ENCODE measurements around the gene KCNE2. TPM values are rescaled to one million over a fixed set of nuclear protein-coding genes. Genes with fewer than 3 reads are reported as not detected.

KCNE2 gene
- total and polyA plus RNA-seq, 4 donors, result 0.57 TPM; not detected in 3

DNA sequence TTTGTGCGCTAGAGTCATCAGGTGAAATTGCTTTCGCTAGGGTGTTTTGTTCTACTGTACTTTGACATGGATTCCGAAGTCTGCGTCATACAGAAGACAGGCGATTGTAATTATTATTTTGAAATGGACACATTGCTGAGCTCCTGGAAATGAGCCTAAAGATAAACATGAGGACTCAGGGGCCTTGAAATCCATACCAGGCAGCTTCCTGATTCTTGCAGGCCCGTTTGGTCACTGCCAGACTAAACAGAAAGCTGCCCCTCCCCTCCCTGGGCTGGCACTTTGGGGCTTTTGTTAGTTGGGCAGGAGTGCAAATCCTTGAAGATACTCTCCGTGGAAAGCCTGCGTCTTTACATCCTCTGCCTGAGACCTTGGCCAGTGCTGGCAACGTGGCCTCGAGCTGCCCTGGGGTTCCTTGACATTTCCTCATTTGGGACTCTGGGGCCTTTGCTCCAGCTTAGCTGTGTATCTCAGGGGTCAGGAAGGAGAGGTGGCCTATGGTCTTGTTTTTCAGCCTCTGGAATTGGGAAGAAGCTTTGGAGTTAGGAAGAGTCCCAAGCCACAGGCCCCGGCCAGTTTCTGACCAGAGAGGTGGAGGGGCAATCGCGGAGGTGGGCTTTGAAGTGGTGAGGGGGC is 26.9 kb upstream of the KCNE2 start (continued):
- TF ChIP-seq, protein P1, sequence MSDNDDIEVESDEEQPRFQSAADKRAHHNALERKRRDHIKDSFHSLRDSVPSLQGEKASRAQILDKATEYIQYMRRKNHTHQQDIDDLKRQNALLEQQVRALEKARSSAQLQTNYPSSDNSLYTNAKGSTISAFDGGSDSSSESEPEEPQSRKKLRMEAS (IDR thresholded peaks at IDR 0.05), result no peak
- TF ChIP-seq YY1 (IDR thresholded peaks at IDR 0.05) (no peak), FOXA1 (IDR thresholded peaks at IDR 0.05) (no peak), FOXA2 (IDR thresholded peaks at IDR 0.05) (no peak), NR2F2 (IDR thresholded peaks at IDR 0.05) (peak; percentile 63), SP1 (IDR thresholded peaks at IDR 0.05) (no peak), JUND (IDR thresholded peaks at IDR 0.05) (no peak), EGR1 (IDR thresholded peaks at IDR 0.05; ENCODE audit: low read depth in 2 of 2) (no peak)

DNA sequence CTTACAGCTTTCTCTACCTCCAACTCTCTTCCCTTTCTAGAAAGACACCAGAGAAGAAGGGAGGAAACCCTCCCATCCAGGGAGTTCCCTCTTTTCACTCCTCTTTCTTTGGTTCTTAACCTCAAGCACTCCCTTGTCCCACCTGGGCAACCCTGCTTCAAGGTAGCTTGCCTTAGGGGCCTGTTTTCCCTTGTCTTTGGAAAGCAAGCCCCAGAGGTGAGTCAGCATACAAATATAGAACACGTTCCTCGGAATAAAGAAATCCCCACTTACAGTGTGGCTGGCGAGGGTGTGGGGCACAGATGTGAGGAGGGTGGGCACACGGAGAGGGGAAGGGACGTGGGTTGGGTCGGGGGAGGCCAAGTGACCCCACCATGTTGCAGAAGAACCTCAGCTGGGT is 26.1 kb upstream of the KCNE2 start:
- no peak overlapping the region for H3K27ac ChIP-seq (ENCODE audit: low read depth in 1 of 2, low read length in 2 of 2)
- no peak overlapping the region for H3K4me3 ChIP-seq (ENCODE audit: low read depth in 1 of 3, low read length in 3 of 3)
- H3K9me3 ChIP-seq (ENCODE audit: control insufficient read depth in 4 of 4, low read length in 3 of 4), result no peaks in the 10 kb centered on the region
- TF ChIP-seq FOXA1 (IDR thresholded peaks at IDR 0.05), result no peak
- TF ChIP-seq, protein P2, sequence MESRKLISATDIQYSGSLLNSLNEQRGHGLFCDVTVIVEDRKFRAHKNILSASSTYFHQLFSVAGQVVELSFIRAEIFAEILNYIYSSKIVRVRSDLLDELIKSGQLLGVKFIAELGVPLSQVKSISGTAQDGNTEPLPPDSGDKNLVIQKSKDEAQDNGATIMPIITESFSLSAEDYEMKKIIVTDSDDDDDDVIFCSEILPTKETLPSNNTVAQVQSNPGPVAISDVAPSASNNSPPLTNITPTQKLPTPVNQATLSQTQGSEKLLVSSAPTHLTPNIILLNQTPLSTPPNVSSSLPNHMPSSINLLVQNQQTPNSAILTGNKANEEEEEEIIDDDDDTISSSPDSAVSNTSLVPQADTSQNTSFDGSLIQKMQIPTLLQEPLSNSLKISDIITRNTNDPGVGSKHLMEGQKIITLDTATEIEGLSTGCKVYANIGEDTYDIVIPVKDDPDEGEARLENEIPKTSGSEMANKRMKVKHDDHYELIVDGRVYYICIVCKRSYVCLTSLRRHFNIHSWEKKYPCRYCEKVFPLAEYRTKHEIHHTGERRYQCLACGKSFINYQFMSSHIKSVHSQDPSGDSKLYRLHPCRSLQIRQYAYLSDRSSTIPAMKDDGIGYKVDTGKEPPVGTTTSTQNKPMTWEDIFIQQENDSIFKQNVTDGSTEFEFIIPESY (IDR thresholded peaks at IDR 0.05), result no peak
- TF ChIP-seq, protein P1 (IDR thresholded peaks at IDR 0.05), result no peak
- no peak for TF ChIP-seq HNF4A (conservative IDR thresholded peaks at IDR 0.05)
- DNase-seq (ENCODE audit: low spot score), result no peak
- H3K27me3 ChIP-seq (ENCODE audit: control insufficient read depth in 4 of 4, insufficient read depth in 4 of 4, low read length in 3 of 4), result no peaks in the 10 kb centered on the region
- no peaks in the 10 kb centered on the region for H3K36me3 ChIP-seq (ENCODE audit: control insufficient read depth in 4 of 4, insufficient read depth in 3 of 4, low read depth in 1 of 4, low read length in 3 of 4)
- no peaks in the 10 kb centered on the region for H3K4me1 ChIP-seq (ENCODE audit: control insufficient read depth in 4 of 4, insufficient read depth in 4 of 4, low read length in 3 of 4)
- H3K9ac ChIP-seq (ENCODE audit: low read depth in 1 of 2, low read length in 2 of 2), result no peak overlapping the region
- WGBS, result 66% methylated on average over 6 of the region's 6 CpGs

DNA sequence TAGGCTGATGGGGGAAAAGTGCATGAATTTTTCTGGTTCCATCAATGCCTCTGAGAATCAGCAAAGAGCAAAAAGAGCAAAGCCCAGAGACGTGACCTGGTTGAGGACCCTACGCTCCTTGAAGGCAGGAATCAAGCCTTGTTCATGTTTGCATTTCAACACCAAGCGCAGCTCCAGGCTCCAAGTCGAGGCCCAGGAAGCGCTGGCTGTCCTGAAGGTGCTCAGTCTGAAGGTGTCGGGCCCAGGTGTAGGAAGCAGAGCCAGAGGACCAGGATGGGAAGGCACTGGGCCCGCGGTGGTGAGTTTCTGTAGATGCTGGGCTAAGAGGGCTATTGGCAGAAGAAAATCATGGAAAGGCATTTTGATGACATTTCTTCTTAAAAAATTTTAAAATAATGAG is 25.6 kb upstream of the KCNE2 start:
- TF ChIP-seq FOXA2 (IDR thresholded peaks at IDR 0.05) (no peak), RAD21 (IDR thresholded peaks at IDR 0.05) (no peak), GABPA (IDR thresholded peaks at IDR 0.05 in 1 of 2, conservative IDR thresholded peaks at IDR 0.05 in 1 of 2) (no peak), HNF4G (IDR thresholded peaks at IDR 0.05) (no peak), YY1 (IDR thresholded peaks at IDR 0.05) (no peak), SP1 (IDR thresholded peaks at IDR 0.05) (no peak), FOXA1 (IDR thresholded peaks at IDR 0.05) (no peak)
- TF ChIP-seq, protein P3, sequence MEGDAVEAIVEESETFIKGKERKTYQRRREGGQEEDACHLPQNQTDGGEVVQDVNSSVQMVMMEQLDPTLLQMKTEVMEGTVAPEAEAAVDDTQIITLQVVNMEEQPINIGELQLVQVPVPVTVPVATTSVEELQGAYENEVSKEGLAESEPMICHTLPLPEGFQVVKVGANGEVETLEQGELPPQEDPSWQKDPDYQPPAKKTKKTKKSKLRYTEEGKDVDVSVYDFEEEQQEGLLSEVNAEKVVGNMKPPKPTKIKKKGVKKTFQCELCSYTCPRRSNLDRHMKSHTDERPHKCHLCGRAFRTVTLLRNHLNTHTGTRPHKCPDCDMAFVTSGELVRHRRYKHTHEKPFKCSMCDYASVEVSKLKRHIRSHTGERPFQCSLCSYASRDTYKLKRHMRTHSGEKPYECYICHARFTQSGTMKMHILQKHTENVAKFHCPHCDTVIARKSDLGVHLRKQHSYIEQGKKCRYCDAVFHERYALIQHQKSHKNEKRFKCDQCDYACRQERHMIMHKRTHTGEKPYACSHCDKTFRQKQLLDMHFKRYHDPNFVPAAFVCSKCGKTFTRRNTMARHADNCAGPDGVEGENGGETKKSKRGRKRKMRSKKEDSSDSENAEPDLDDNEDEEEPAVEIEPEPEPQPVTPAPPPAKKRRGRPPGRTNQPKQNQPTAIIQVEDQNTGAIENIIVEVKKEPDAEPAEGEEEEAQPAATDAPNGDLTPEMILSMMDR (IDR thresholded peaks at IDR 0.05; ENCODE audit: low read depth, low read length, missing input control), result no peak
- TF ChIP-seq, protein P4, sequence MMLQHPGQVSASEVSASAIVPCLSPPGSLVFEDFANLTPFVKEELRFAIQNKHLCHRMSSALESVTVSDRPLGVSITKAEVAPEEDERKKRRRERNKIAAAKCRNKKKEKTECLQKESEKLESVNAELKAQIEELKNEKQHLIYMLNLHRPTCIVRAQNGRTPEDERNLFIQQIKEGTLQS (IDR thresholded peaks at IDR 0.05), result no peak
- no peaks in the 10 kb centered on the region for H3K4me1 ChIP-seq (ENCODE audit: control insufficient read depth in 4 of 4, insufficient read depth in 4 of 4, low read length in 3 of 4)
- H3K36me3 ChIP-seq (ENCODE audit: control insufficient read depth in 4 of 4, insufficient read depth in 3 of 4, low read depth in 1 of 4, low read length in 3 of 4), result no peaks in the 10 kb centered on the region
- H3K27ac ChIP-seq (ENCODE audit: low read depth in 1 of 2, low read length in 2 of 2), result no peak overlapping the region
- no peak overlapping the region for H3K4me3 ChIP-seq (ENCODE audit: low read depth in 1 of 3, low read length in 3 of 3)
- no peak overlapping the region for H3K9ac ChIP-seq (ENCODE audit: low read depth in 1 of 2, low read length in 2 of 2)
- H3K27me3 ChIP-seq (ENCODE audit: control insufficient read depth in 4 of 4, insufficient read depth in 4 of 4, low read length in 3 of 4), result no peaks in the 10 kb centered on the region
- WGBS, result 94% methylated on average over 8 of the region's 8 CpGs
- H3K9me3 ChIP-seq (ENCODE audit: control insufficient read depth in 4 of 4, low read length in 3 of 4), result no peaks in the 10 kb centered on the region
- no peak for DNase-seq (ENCODE audit: low spot score)
